DMS53 treated with DMSO at 0.1 percent for 48 hours (cell line): Measurements from ENCODE around the gene TRAPPC14.

Source experiments
- DNase-seq: peaks from one replicate; lab custom pipeline; 2025; ENCODE audit not compliant: unreplicated experiment; lab: John Stamatoyannopoulos, UW

Gene TRAPPC14

GRCh38 chr7:100174582-100174981, 16.1 kb upstream of the TRAPPC14 start:
- DNase-seq, result no peak

GRCh38 chr7:100173806-100174495, 15.4 kb upstream of the TRAPPC14 start:
- DNase-seq, result no peak

- no peak for DNase-seq
Measured at GRCh38 chr7:100171840-100172239, 13.3 kb upstream of the TRAPPC14 start.

- no peak for DNase-seq
Measured at GRCh38 chr7:100171087-100171681, 12.7 kb upstream of the TRAPPC14 start.

GRCh38 chr7:100170101-100170897, 11.8 kb upstream of the TRAPPC14 start:
- no peak for DNase-seq

- DNase-seq, result no peak
Measured at GRCh38 chr7:100169147-100169850, 10.8 kb upstream of the TRAPPC14 start.

- no peak for DNase-seq
Measured at GRCh38 chr7:100167912-100168323, 9.4 kb upstream of the TRAPPC14 start.

GRCh38 chr7:100166970-100167911, 8.7 kb upstream of the TRAPPC14 start:
- DNase-seq, result no peak

GRCh38 chr7:100166317-100166940, 7.9 kb upstream of the TRAPPC14 start:
- DNase-seq, result no peak

- no peak for DNase-seq
Measured at GRCh38 chr7:100163871-100164270, 5.3 kb upstream of the TRAPPC14 start.

GRCh38 chr7:100163006-100163531, 4.5 kb upstream of the TRAPPC14 start:
- no peak for DNase-seq

- DNase-seq, result no peak
Measured at GRCh38 chr7:100160067-100160466, 1.5 kb upstream of the TRAPPC14 start.

- DNase-seq, result no peak
Measured at GRCh38 chr7:100159099-100159623, 638 bp upstream of the TRAPPC14 start.

- peak; percentile 93 for DNase-seq
Measured at GRCh38 chr7:100157334-100158228, 942 bp downstream of the TRAPPC14 start.

GRCh38 chr7:100157069-100157333, 1.5 kb downstream of the TRAPPC14 start:
- no peak for DNase-seq

GRCh38 chr7:100156331-100157068, 2.0 kb downstream of the TRAPPC14 start:
- no peak for DNase-seq

GRCh38 chr7:100155553-100156317, 2.8 kb downstream of the TRAPPC14 start:
- DNase-seq, result no peak
